HepG2 (cell line): ENCODE data around the gene PXYLP1. TPM values are rescaled to one million over a fixed set of nuclear protein-coding genes. Genes with fewer than 3 reads are reported as not detected.

ENCODE experiments used
- ARHGAP35 ChIP-seq: sonication (generic); formaldehyde crosslinking; IDR thresholded peaks from 2 replicates; pipeline ENCODE4 v1.9.0; 2022; ENCODE audit warnings: mild to moderate bottlenecking, inconsistent platforms, moderate library complexity, missing genetic modification reagents, borderline replicate concordance
- HOXA9 ChIP-seq: sonication (generic); formaldehyde crosslinking; IDR thresholded peaks from 2 replicates; pipeline ENCODE4 v1.8.1; 2022; ENCODE audit warnings: missing genetic modification reagents, mild to moderate bottlenecking, moderate library complexity, borderline replicate concordance
- MTF2 ChIP-seq: sonication (generic); formaldehyde crosslinking; IDR thresholded peaks from 2 replicates; pipeline ENCODE4 v1.5.0; 2020; ENCODE audit warnings: missing genetic modification reagents, borderline replicate concordance
- NAIF1 ChIP-seq: sonication (generic); formaldehyde crosslinking; IDR thresholded peaks from 2 replicates; pipeline ENCODE4 v1.5.0; 2020; ENCODE audit warnings: mild to moderate bottlenecking, missing genetic modification reagents, borderline replicate concordance
- PRDM4 ChIP-seq: sonication (generic); formaldehyde crosslinking; IDR thresholded peaks from 2 replicates; pipeline ENCODE4 v1.9.0; 2021; ENCODE audit warnings: missing genetic modification reagents, borderline replicate concordance
- SCMH1 ChIP-seq: sonication (generic); formaldehyde crosslinking; IDR thresholded peaks from 2 replicates; pipeline ENCODE4 v1.9.0; 2021; ENCODE audit warnings: missing genetic modification reagents, mild to moderate bottlenecking, borderline replicate concordance
- TFE3 ChIP-seq: IDR thresholded peaks from 2 replicates; pipeline ENCODE4 v1.6.1; 2016
- USF2 ChIP-seq, 2 experiments: sonication (generic) in 1 of 2; formaldehyde crosslinking in 1 of 2; IDR thresholded peaks; 2 replicates each; pipeline versions ENCODE4 v1.5.1 to v1.6.1; 2011 to 2020; ENCODE audit warnings: borderline replicate concordance in 1 of 2, low read depth in 1 of 2, low read length in 1 of 2, mild to moderate bottlenecking in 1 of 2, missing genetic modification reagents in 1 of 2, moderate library complexity in 1 of 2
- ZBTB2 ChIP-seq: sonication (generic); formaldehyde crosslinking; IDR thresholded peaks from 2 replicates; pipeline ENCODE4 v1.8.0; 2022; ENCODE audit warnings: low read depth, missing genetic modification reagents
- ZBTB4 ChIP-seq: sonication (generic); formaldehyde crosslinking; IDR thresholded peaks from 2 replicates; pipeline ENCODE4 v1.4.0; 2020; ENCODE audit warnings: missing genetic modification reagents, mild to moderate bottlenecking, borderline replicate concordance
- ZHX1 ChIP-seq: sonication (generic); formaldehyde crosslinking; IDR thresholded peaks from 2 replicates; pipeline ENCODE4 v1.8.1; 2022; ENCODE audit warnings: low read depth, mild to moderate bottlenecking, missing genetic modification reagents
- ZNF12 ChIP-seq: sonication (generic); formaldehyde crosslinking; IDR thresholded peaks from 2 replicates; pipeline ENCODE4 v1.5.0; 2020; ENCODE audit warnings: missing genetic modification reagents
- ZNF33A ChIP-seq: sonication (generic); formaldehyde crosslinking; IDR thresholded peaks from 2 replicates; pipeline ENCODE4 v1.5.1; 2020; ENCODE audit warnings: missing genetic modification reagents, mild to moderate bottlenecking, moderate library complexity, borderline replicate concordance
- ZNF34 ChIP-seq: sonication (generic); formaldehyde crosslinking; IDR thresholded peaks from 2 replicates; pipeline ENCODE4 v1.4.0; 2020; ENCODE audit warnings: mild to moderate bottlenecking, missing genetic modification reagents, borderline replicate concordance
- polyA plus RNA-seq, 8 experiments: library from polyadenylated mRNA; depleted of rRNA in 3 of 8; stranded (reverse) in 7 of 8; unstranded in 1 of 8; fragments of >200 nt; fragmentation: Illumina TruSeq in 4 of 8; extraction: Trizol in 4 of 8; gene quantifications; 2 replicates each; pipeline versions ENCODE4 v1.2.1 to v1.2.3, GENCODE V29; 2011 to 2016; ENCODE audit warnings: low read depth in 4 of 8, missing spikeins in 1 of 8, mixed read lengths in 1 of 8; ENCODE audit not compliant: insufficient read depth in 1 of 8
- total RNA-seq, 5 experiments: library from RNA; depleted of rRNA; stranded (reverse); fragments of >200 nt; fragmentation: Illumina TruSeq; extraction: Trizol; gene quantifications; 2 replicates each; pipeline ENCODE4 v1.2.3, GENCODE V29; 2016; ENCODE audit warnings: low read depth in 1 of 5

Gene PXYLP1
- total and polyA plus RNA-seq, 2 of the 13 experiments (the other 11 are each of a cell fraction or from before 2014, with no cell fraction given) = 4.9 to 8.1 TPM

GRCh38 chr3:141311170-141311495 lies 79.5 kb downstream of the PXYLP1 start (continued):
- no peak for TF ChIP-seq ZBTB4 (CRISPR knock-in tag)
- TF ChIP-seq ZNF33A = no peak
- TF ChIP-seq ZNF12 = no peak
- no peak for TF ChIP-seq MTF2 (CRISPR knock-in tag)
- TF ChIP-seq HOXA9 (CRISPR knock-in tag) = no peak
- no peak for TF ChIP-seq PRDM4 (CRISPR knock-in tag)
- TF ChIP-seq ARHGAP35 (CRISPR knock-in tag) = no peak
- no peak for TF ChIP-seq ZNF34 (CRISPR knock-in tag)
- TF ChIP-seq SCMH1 (CRISPR knock-in tag) = no peak
- TF ChIP-seq ZHX1 (CRISPR knock-in tag) = 0 out of 2 replicates have a peak, but pooled peaks have one; percentile 9
- TF ChIP-seq TFE3 (CRISPR knock-in tag) = no peak
- TF ChIP-seq USF2 (IDR thresholded peaks at IDR 0.05; ENCODE audit: low read depth, low read length) = no peak
- TF ChIP-seq USF2 (CRISPR knock-in tag; IDR thresholded peaks at IDR 0.05; ENCODE audit: borderline replicate concordance) = 0 out of 2 replicates have a peak, but pooled peaks have one; percentile 1
- no peak for TF ChIP-seq NAIF1 (CRISPR knock-in tag)
- TF ChIP-seq ZBTB2 (CRISPR knock-in tag) = no peak
